ENCODE data around the gene HDDC3. TPM values are rescaled to one million over a fixed set of nuclear protein-coding genes. Genes with fewer than 3 reads are reported as not detected.

Gene HDDC3
- polyA plus RNA-seq, 1 of the 3 experiments (the other 2 are of a cell fraction) = 25.8 TPM

GRCh38 chr15:90885432-90886290 is 46.7 kb downstream of the HDDC3 start:
- no peaks in the 10 kb centered on the region for H3K9me3 ChIP-seq
- peak; percentile 91 for DNase-seq
- no peak overlapping the region for H3K4me2 ChIP-seq
- H3K36me3 ChIP-seq (replicated peaks in 1 of 2; ENCODE audit: control insufficient read depth in 1 of 2, insufficient read depth in 2 of 2, low read length in 1 of 2) = peaks cover under 1 to 18% of the 10 kb centered on the region in 2 experiments
- H3K9ac ChIP-seq = no peak overlapping the region
- 71% methylated on average over 13 of the region's 23 CpGs for WGBS (ENCODE audit: low lambda C conversion rate)
- H4K20me1 ChIP-seq (ENCODE audit: insufficient read depth) = no peaks in the 10 kb centered on the region
- 0 out of 2 replicates have a peak overlapping the region, but pooled peaks have one; percentile 14 for H2AFZ ChIP-seq (ENCODE audit: low read depth)
- H3K27me3 ChIP-seq (ENCODE audit: insufficient read depth) = no peaks in the 10 kb centered on the region
- H3F3A ChIP-seq (replicated peaks; ENCODE audit: insufficient read depth) = peaks cover 9% of the 10 kb centered on the region
- TF ChIP-seq RAD21 (IDR thresholded peaks at IDR 0.05; ENCODE audit: low read length) (peak; percentile 96), CTCF (IDR thresholded peaks at IDR 0.05) (peak; percentile 99), SMC3 (IDR thresholded peaks at IDR 0.05; ENCODE audit: low read depth, low read length) (peak; percentile 92), JUND (IDR thresholded peaks at IDR 0.05) (no peak)
- peak overlapping the region in 1 of 2 experiments; percentile 47; a peak in 1 of 4 replicates for H3K4me3 ChIP-seq (ENCODE audit: low read depth in 2 of 2, low read length in 1 of 2)
- H3K27ac ChIP-seq (ENCODE audit: low read depth in 2 of 2, low read length in 1 of 2) = no peak overlapping the region
- POLR2A ChIA-PET = no interaction called here
- no peaks in the 10 kb centered on the region for H3K79me2 ChIP-seq (ENCODE audit: insufficient read depth)
- no peaks in the 10 kb centered on the region for H3K9me2 ChIP-seq
- H3K4me1 ChIP-seq (ENCODE audit: control insufficient read depth in 1 of 2, insufficient read depth in 2 of 2, low read depth in 1 of 2, low read length in 1 of 2) = peaks cover 0 to 14% of the 10 kb centered on the region in 2 experiments; a peak in 1 of 4 replicates
- CTCF ChIA-PET = interaction anchor here (0.6 to 5.6 kb wide), 89 partner anchors 10 to 969 kb away, joined by 3 to 55 read pairs (median 3); partner anchors contain the start of genes BLM, FURIN, HDDC3 and MAN2A2

- H3K9ac ChIP-seq = no peak overlapping the region
- ChIA-PET CTCF (interaction anchor here (0.6 to 5.6 kb wide), 50 partner anchors 9 to 741 kb away, joined by 3 to 55 read pairs (median 7); partner anchors contain the start of genes BLM, FURIN, HDDC3 and MAN2A2), POLR2A (no interaction called here)
- no peak overlapping the region for H3K27ac ChIP-seq (ENCODE audit: low read depth in 2 of 2, low read length in 1 of 2)
- H3K27me3 ChIP-seq (ENCODE audit: insufficient read depth) = no peaks in the 10 kb centered on the region
- H3K9me3 ChIP-seq = no peaks in the 10 kb centered on the region
- peaks cover 0 to 14% of the 10 kb centered on the region in 2 experiments; a peak in 1 of 4 replicates for H3K4me1 ChIP-seq (ENCODE audit: control insufficient read depth in 1 of 2, insufficient read depth in 2 of 2, low read depth in 1 of 2, low read length in 1 of 2)
- no peaks in the 10 kb centered on the region for H4K20me1 ChIP-seq (ENCODE audit: insufficient read depth)
- 74% methylated on average over 4 of the region's 16 CpGs for WGBS (ENCODE audit: low lambda C conversion rate)
- peaks cover 5 to 25% of the 10 kb centered on the region in 2 experiments for H3K36me3 ChIP-seq (replicated peaks in 1 of 2; ENCODE audit: control insufficient read depth in 1 of 2, insufficient read depth in 2 of 2, low read length in 1 of 2)
- H3K9me2 ChIP-seq = no peaks in the 10 kb centered on the region
- H3F3A ChIP-seq (replicated peaks; ENCODE audit: insufficient read depth) = peaks cover 9% of the 10 kb centered on the region
- no peak overlapping the region for H3K4me3 ChIP-seq (ENCODE audit: low read depth in 2 of 2, low read length in 1 of 2)
- DNase-seq = no peak
- no peak overlapping the region for H3K4me2 ChIP-seq
- no peak overlapping the region for H2AFZ ChIP-seq (ENCODE audit: low read depth)
- no peaks in the 10 kb centered on the region for H3K79me2 ChIP-seq (ENCODE audit: insufficient read depth)
- TF ChIP-seq GATA2 (CRISPR knock-in tag; IDR thresholded peaks at IDR 0.05) (no peak), MAX (IDR thresholded peaks at IDR 0.05; ENCODE audit: low read depth) (no peak), SMC3 (IDR thresholded peaks at IDR 0.05; ENCODE audit: low read depth, low read length) (no peak), NFIC (IDR thresholded peaks at IDR 0.05; ENCODE audit: borderline replicate concordance) (no peak), RXRA (IDR thresholded peaks at IDR 0.05; ENCODE audit: borderline replicate concordance, low read depth) (no peak), IRF3 (IDR thresholded peaks at IDR 0.05; ENCODE audit: low read depth, low read length) (no peak), CTCF (IDR thresholded peaks at IDR 0.05) (no peak), POLR2AphosphoS5 (IDR thresholded peaks at IDR 0.05; ENCODE audit: low read depth, low read length) (no peak), ZBTB33 (IDR thresholded peaks at IDR 0.05; ENCODE audit: borderline replicate concordance, low read depth) (no peak)
Observed at GRCh38 chr15:90884719-90885431, 47.5 kb downstream of the HDDC3 start.

Data from SK-N-SH (cell line).